HEK293T (cell line): Measurements from ENCODE around the gene DNAJC1.

Source experiments
- CTCF ChIA-PET: fragments of 350-600 bp; formaldehyde crosslinking; extraction: SDS; loops from one replicate; lab custom pipeline; 2021; ENCODE audit warnings: antibody characterized with exemption, inconsistent platforms; lab: Yijun Ruan, JAX
- POLR2A ChIA-PET: fragments of 350-600 bp; formaldehyde crosslinking; extraction: SDS; loops from one replicate; lab custom pipeline; 2020; ENCODE audit warnings: antibody characterized with exemption, inconsistent platforms; lab: Yijun Ruan, JAX
- DNase-seq: peaks from one replicate; pipeline ENCODE4 v3.0.0; 2012; ENCODE audit warnings: mixed read lengths; ENCODE audit errors: extremely low spot score
- ARNT ChIP-seq: fragments of 450-650 bp; IDR thresholded peaks from 2 replicates; pipeline ENCODE4 v1.6.1; 2017; ENCODE audit warnings: mild to moderate bottlenecking
- BHLHE40 ChIP-seq: fragments of 450-650 bp; IDR thresholded peaks from 2 replicates; pipeline ENCODE4 v1.6.1; 2016; ENCODE audit warnings: mild to moderate bottlenecking, moderate library complexity, borderline replicate concordance
- CTBP1 ChIP-seq: fragments of 450-650 bp; IDR thresholded peaks from 2 replicates; pipeline ENCODE4 v1.6.1; 2016; ENCODE audit warnings: borderline replicate concordance
- ELF4 ChIP-seq: fragments of 450-650 bp; IDR thresholded peaks from 2 replicates; pipeline ENCODE4 v1.6.1; 2017; ENCODE audit warnings: antibody characterized with exemption
- FOXA1 ChIP-seq: fragments of 450-650 bp; IDR thresholded peaks from 2 replicates; pipeline ENCODE4 v1.6.1; 2016; ENCODE audit warnings: mild to moderate bottlenecking
- FOXK2 ChIP-seq: fragments of 450-650 bp; IDR thresholded peaks from 2 replicates; pipeline ENCODE4 v1.6.1; 2016; ENCODE audit warnings: mild to moderate bottlenecking
- FOXM1 ChIP-seq: fragments of 450-650 bp; IDR thresholded peaks from 2 replicates; pipeline ENCODE4 v1.6.1; 2017; ENCODE audit warnings: mild to moderate bottlenecking, borderline replicate concordance
- HDGF ChIP-seq: fragments of 450-650 bp; IDR thresholded peaks from 2 replicates; pipeline ENCODE4 v1.6.1; 2017; ENCODE audit warnings: antibody characterized with exemption, borderline replicate concordance
- L3MBTL2 ChIP-seq: fragments of 450-650 bp; conservative IDR thresholded peaks from 2 replicates; pipeline ENCODE4 v1.6.1; 2016; ENCODE audit warnings: mild to moderate bottlenecking
- LEF1 ChIP-seq: fragments of 450-650 bp; IDR thresholded peaks from 2 replicates; pipeline ENCODE4 v1.6.1; 2017; ENCODE audit warnings: mild to moderate bottlenecking, borderline replicate concordance
- NFRKB ChIP-seq: fragments of 450-650 bp; IDR thresholded peaks from 2 replicates; pipeline ENCODE4 v1.6.1; 2016; ENCODE audit warnings: mild to moderate bottlenecking, moderate library complexity
- SP1 ChIP-seq: fragments of 450-650 bp; IDR thresholded peaks from 2 replicates; pipeline ENCODE4 v1.6.1; 2017
- SUZ12 ChIP-seq: fragments of 450-650 bp; IDR thresholded peaks from 2 replicates; pipeline ENCODE4 v1.6.1; 2016; ENCODE audit warnings: mild to moderate bottlenecking
- TARDBP ChIP-seq: fragments of 450-650 bp; IDR thresholded peaks from 2 replicates; pipeline ENCODE4 v1.6.1; 2016
- ZNF384 ChIP-seq: fragments of 450-650 bp; IDR thresholded peaks from 2 replicates; pipeline ENCODE4 v1.6.1; 2016
- TF ChIP-seq, protein P1 (sequence below): fragments of 450-650 bp; IDR thresholded peaks from 2 replicates; pipeline ENCODE4 v1.6.1; 2016

Gene DNAJC1

DNA sequence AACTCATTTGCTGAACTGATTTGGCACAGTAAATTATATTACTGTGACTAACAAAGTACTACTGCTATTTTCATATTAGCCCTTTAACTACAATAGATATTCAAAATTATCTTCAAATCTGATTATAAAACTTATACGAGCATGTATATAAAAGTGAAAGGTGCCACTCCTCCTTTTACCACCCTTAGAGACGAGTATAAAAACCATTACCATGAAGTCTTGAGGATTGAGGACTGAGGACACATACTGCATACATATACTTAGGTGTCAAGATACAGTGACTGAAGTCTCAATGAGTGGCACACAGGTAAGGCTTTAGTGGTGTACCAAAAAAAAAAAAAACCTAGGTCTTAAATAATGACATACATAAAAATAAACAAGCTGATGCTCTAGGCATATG, 98.6 kb downstream of the DNAJC1 start:
- TF ChIP-seq CTBP1: no peak
- no peak for TF ChIP-seq ARNT
- TF ChIP-seq FOXM1: no peak
- no peak for TF ChIP-seq FOXK2
- no peak for TF ChIP-seq SUZ12
- no peak for TF ChIP-seq BHLHE40
- no peak for TF ChIP-seq NFRKB
- no peak for TF ChIP-seq TARDBP
- no peak for TF ChIP-seq ELF4
- ChIA-PET CTCF (no interaction called here), POLR2A (no interaction called here)

DNA sequence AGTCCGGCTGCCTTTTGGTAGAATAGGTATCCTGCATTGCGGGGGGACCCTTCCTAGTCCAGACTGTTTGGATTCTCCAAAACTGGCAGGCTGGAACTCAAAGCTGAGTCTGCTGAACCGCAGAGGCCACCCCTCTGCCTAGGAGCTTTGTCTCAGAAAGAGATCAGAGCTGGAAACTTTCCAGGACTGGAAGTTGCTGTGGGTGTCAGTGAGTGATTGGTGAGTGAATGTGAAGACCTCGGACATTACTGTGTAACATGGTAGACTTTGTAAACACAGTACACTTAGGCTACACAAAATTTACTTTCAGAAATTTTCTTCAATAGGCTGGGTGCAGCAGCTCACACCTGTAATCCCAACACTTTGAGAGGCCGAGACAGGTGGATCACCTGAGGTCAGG, 103.8 kb downstream of the DNAJC1 start:
- CTCF ChIA-PET: no interaction called here
- POLR2A ChIA-PET: no interaction called here
- DNase-seq: no peak
- TF ChIP-seq NFRKB: no peak

More for the DNA sequence above, 98.6 kb downstream of the DNAJC1 start:
- DNase-seq: no peak

DNA sequence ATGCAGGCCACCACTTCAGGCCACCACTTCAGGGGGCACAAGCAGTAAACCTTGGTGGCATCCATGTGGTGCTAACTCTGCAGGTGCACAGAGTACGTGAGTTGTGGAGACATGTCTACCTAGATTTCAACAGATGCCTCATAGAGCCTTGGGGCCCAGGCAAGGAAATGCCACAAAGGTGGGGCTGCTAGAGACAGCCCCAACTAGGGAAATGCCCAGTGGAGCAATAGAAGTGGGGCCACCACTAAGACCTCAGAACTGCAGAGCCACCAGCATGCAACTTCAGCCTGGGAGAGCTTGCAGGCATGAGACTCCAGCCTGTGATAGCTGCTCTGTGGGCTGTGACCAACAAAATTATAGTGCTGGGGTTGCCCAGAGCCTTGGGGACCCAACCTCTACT, 107.6 kb downstream of the DNAJC1 start:
- TF ChIP-seq HDGF (no peak), FOXA1 (no peak), SUZ12 (no peak), ELF4 (no peak), L3MBTL2 (no peak), ARNT (no peak), LEF1 (no peak), TARDBP (no peak), ZNF384 (no peak), FOXK2 (no peak), NFRKB (no peak), SP1 (no peak), FOXM1 (no peak), BHLHE40 (no peak), CTBP1 (no peak)
- TF ChIP-seq, protein P1, sequence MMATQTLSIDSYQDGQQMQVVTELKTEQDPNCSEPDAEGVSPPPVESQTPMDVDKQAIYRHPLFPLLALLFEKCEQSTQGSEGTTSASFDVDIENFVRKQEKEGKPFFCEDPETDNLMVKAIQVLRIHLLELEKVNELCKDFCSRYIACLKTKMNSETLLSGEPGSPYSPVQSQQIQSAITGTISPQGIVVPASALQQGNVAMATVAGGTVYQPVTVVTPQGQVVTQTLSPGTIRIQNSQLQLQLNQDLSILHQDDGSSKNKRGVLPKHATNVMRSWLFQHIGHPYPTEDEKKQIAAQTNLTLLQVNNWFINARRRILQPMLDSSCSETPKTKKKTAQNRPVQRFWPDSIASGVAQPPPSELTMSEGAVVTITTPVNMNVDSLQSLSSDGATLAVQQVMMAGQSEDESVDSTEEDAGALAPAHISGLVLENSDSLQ: no peak
- CTCF ChIA-PET: no interaction called here
- POLR2A ChIA-PET: no interaction called here
- no peak for DNase-seq

DNA sequence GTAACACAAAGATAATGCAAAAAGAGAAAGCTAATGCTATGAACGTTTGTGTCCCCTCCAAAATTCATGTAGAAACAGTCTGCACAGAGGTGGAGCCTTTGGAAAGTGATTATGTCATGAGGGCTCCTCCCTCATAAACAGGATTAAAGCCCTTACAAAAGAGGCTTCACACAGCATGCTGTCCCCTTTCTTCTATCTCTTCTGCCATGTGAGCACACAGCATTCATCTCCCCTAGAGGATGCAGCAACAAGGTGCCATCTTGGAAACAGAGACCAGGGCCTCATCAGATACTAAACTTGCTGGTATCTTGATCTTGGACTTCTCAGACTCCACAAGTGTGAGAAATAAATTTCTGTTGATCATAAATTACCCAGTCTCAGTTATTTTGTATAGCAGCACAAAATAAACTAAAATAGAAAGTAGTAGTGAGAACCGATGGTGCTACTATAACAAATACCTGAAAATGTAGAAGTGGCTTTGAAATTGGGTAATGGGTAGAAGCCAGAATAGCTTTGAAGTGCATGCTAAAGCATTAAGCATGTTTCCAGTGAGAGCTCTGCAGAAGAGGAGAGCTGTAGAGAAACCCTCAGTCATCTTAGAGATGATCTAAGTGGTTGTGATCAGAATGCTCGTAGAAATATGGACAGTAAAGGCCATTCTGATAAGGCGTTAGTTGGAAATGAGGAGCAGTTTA, 108.7 kb downstream of the DNAJC1 start:
- TF ChIP-seq ZNF384: no peak
- TF ChIP-seq, protein P1: no peak
- TF ChIP-seq ELF4: no peak
- no peak for TF ChIP-seq SP1
- no peak for TF ChIP-seq BHLHE40
- TF ChIP-seq FOXM1: no peak
- TF ChIP-seq SUZ12: no peak
- TF ChIP-seq L3MBTL2: no peak
- no peak for TF ChIP-seq CTBP1
- TF ChIP-seq HDGF: no peak
- no peak for TF ChIP-seq LEF1
- TF ChIP-seq NFRKB: no peak
- no peak for TF ChIP-seq FOXA1
- no peak for TF ChIP-seq FOXK2
- TF ChIP-seq ARNT: no peak
- TF ChIP-seq TARDBP: no peak
- ChIA-PET CTCF (no interaction called here), POLR2A (no interaction called here)
- DNase-seq: no peak

DNA sequence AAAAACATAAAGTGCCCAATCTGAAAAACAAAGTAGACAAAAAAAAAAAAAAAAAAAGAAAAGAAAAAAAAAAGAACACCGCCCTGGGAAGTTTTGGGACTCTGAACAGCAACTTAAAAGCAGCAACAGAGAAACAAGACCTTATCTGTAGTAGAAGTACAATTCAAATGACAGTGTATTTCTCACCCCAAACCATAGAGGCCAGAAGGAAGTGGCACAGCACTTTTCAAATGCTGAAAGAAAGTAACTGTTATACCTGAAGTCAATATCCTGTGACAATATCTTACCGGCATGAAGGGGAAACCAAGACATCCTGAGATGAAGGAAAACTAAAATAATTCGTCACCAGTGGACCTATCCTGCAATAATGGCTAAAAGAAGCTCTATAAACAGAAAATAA, 112.1 kb downstream of the DNAJC1 start:
- no peak for TF ChIP-seq CTBP1
- TF ChIP-seq LEF1: no peak
- no peak for TF ChIP-seq L3MBTL2
- TF ChIP-seq ELF4: no peak
- no peak for TF ChIP-seq ZNF384
- no peak for TF ChIP-seq NFRKB
- TF ChIP-seq, protein P1: no peak
- no peak for TF ChIP-seq FOXA1
- no peak for TF ChIP-seq FOXM1
- no peak for TF ChIP-seq FOXK2
- no peak for TF ChIP-seq SP1
- no peak for TF ChIP-seq BHLHE40
- TF ChIP-seq SUZ12: no peak
- TF ChIP-seq ARNT: no peak
- no peak for TF ChIP-seq TARDBP
- DNase-seq: no peak
- POLR2A ChIA-PET: no interaction called here
- CTCF ChIA-PET: no interaction called here

DNA sequence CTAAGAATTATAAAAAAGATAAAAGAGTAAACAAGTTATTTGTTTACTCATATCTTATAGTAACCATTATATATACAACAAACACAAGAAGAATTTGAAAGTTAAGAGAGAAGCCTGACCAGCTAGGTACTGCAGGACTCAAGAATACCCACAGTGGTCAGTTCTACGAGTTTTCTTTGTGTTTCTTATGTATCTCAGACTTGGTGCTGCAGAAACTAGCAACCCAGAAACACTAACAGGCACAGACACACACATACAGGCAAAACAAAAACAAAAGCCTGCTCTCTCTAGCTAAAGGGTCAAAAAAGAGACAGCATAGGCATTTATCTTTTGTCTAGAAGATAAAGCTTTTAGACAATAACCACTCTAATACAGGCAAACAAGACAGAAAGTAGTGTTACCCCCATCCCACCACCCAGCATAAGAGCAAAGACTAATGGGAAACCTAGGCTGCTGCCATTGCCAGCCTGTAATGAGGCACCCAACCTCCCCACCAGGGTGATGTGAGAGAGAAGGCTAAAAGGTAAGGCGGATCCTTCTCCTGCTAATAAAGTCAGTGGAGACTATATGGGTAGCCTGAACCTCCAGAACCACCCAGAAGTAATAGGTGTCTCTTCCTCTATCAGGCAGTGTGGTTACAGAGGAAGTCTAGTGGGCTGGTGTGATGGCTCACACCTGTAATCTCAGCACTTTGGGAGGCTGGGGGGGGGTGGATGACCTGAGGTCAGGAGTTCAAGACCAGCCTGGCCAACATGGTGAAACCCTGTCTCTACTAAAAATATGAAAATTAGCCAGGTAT, 113.9 kb downstream of the DNAJC1 start:
- CTCF ChIA-PET: no interaction called here
- TF ChIP-seq CTBP1 (no peak), ARNT (no peak), FOXM1 (no peak), LEF1 (no peak), TARDBP (no peak), SUZ12 (no peak), FOXK2 (no peak), ZNF384 (no peak)
- TF ChIP-seq, protein P1: no peak
- POLR2A ChIA-PET: interaction anchor here (0.6 kb wide), 1 partner anchor 1540 kb away, joined by 3 read pairs; no protein-coding TSS in a partner anchor
- no peak for DNase-seq
